ENCODE data around the gene ANKRD49.
"Not testable (repeated sequence)": the region's sequence is repeated elsewhere in the genome, so short reads cannot be mapped to it uniquely, and the experiment has no call there.

ANKRD49 gene

GRCh38 chr11:94493281-94494125 is at the start of gene ANKRD49, which contains the start of gene MRE11:
Gene ANKRD49 (plus strand): TSS chr11:94493984. CDS start chr11:94496694, 2,710 bp downstream.
Gene MRE11 (minus strand): TSS chr11:94493844. CDS start chr11:94492801, 1,043 bp downstream.
- DNase-seq: peak; percentile 97

GRCh38 chr11:94445641-94446040 is 48.1 kb upstream of the ANKRD49 start:
- DNase-seq: no peak

GRCh38 chr11:94447149-94447548 is 46.6 kb upstream of the ANKRD49 start:
- DNase-seq: no peak

GRCh38 chr11:94449029-94449428 is 44.8 kb upstream of the ANKRD49 start:
- DNase-seq: no peak

GRCh38 chr11:94449437-94449836 is 44.3 kb upstream of the ANKRD49 start:
- peak; percentile 78 for DNase-seq

GRCh38 chr11:94450048-94450447 is 43.7 kb upstream of the ANKRD49 start:
- no peak for DNase-seq

GRCh38 chr11:94452988-94453387 is 40.8 kb upstream of the ANKRD49 start:
- no peak for DNase-seq

GRCh38 chr11:94454301-94454700 is 39.5 kb upstream of the ANKRD49 start:
- DNase-seq: no peak

- DNase-seq: no peak
Measured at GRCh38 chr11:94455861-94456260, 37.9 kb upstream of the ANKRD49 start.

- no peak for DNase-seq
Measured at GRCh38 chr11:94457118-94458029, 36.4 kb upstream of the ANKRD49 start.

GRCh38 chr11:94459576-94459975 is 34.2 kb upstream of the ANKRD49 start:
- DNase-seq: no peak

GRCh38 chr11:94469416-94469815 is 24.4 kb upstream of the ANKRD49 start:
- no peak for DNase-seq

- no peak for DNase-seq
Measured at GRCh38 chr11:94472916-94473799, 20.6 kb upstream of the ANKRD49 start.

GRCh38 chr11:94477624-94478023 is 16.2 kb upstream of the ANKRD49 start:
- DNase-seq: no peak

- DNase-seq: no peak
Measured at GRCh38 chr11:94481342-94481741, 12.4 kb upstream of the ANKRD49 start.

- DNase-seq: no peak
Measured at GRCh38 chr11:94486068-94486467, 7.7 kb upstream of the ANKRD49 start.

- DNase-seq: peak; percentile 68
Measured at GRCh38 chr11:94494126-94494680, 419 bp downstream of the ANKRD49 start.

GRCh38 chr11:94500181-94500580 is 6.4 kb downstream of the ANKRD49 start:
- DNase-seq: no peak

GRCh38 chr11:94501522-94501921 is 7.7 kb downstream of the ANKRD49 start:
- DNase-seq: no peak

GRCh38 chr11:94504689-94505293 is 11.0 kb downstream of the ANKRD49 start:
- DNase-seq: peak; percentile 4

GRCh38 chr11:94506513-94506912 is 12.7 kb downstream of the ANKRD49 start:
- not testable (repeated sequence) for DNase-seq

GRCh38 chr11:94507485-94507884 is 13.7 kb downstream of the ANKRD49 start:
- no peak for DNase-seq

Measured in NCI-H2029 (cell line).